Measurements from ENCODE around the gene TAF3.

TAF3 gene

DNA sequence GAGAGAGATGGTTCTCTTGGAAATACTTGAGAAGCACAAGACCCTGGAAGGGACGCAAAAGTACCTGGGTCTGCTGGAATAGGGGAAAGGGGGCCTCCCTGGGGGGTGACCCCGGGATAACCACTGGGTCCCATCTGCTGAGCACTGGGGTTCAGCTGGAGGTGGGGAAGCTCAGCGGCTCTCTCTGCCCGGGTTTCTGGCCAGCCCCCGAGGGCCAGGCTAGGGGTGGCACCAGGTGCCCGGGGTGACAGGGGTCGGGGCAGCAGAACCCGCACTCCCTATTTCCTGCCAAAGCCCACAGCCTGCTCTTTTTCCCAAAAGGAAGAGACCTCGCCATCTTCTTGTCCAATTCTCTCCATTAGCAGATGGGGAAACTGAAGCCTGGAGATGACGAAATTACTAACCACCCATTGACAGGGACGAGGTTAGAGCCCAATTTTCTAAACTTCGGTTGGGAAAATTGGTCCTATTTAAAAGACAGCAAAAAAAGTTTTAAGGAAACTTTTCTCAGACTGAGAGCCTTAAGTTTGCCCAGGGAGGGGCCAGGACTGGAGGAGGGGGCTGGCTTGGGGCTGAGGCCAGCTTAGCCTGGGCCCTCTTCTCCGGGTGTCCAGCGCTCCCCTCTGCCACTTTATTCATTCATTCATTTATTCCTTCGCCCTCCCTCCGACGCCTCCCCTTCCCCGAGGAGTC is 218.3 kb downstream of the TAF3 start:
- no peak for DNase-seq

- no peak for DNase-seq
Measured at GRCh38 chr10:8037199-8037801, 219.0 kb downstream of the TAF3 start.

GRCh38 chr10:8037941-8038894 is 219.9 kb downstream of the TAF3 start:
- DNase-seq: no peak

GRCh38 chr10:8039321-8039881 is 221.1 kb downstream of the TAF3 start:
- DNase-seq: no peak

DNA sequence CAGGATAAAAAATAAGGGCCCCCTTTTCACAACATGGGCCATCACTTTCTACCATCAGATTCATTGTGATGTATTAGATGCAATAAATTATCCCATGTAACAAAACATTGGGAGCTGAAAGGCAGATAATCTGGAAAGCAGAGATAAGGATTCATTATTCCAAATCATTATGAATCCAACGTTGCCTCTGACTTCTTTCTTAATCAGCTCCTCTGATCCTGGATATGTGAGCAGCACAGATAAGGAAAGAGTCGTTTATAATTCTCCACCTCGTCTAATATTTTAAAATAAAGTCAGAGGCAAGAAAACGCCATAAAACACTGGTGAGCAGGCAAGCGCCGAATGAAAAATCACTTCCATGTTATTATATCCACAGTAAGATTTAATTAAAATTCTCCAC is 222.3 kb downstream of the TAF3 start:
- DNase-seq: no peak

DNA sequence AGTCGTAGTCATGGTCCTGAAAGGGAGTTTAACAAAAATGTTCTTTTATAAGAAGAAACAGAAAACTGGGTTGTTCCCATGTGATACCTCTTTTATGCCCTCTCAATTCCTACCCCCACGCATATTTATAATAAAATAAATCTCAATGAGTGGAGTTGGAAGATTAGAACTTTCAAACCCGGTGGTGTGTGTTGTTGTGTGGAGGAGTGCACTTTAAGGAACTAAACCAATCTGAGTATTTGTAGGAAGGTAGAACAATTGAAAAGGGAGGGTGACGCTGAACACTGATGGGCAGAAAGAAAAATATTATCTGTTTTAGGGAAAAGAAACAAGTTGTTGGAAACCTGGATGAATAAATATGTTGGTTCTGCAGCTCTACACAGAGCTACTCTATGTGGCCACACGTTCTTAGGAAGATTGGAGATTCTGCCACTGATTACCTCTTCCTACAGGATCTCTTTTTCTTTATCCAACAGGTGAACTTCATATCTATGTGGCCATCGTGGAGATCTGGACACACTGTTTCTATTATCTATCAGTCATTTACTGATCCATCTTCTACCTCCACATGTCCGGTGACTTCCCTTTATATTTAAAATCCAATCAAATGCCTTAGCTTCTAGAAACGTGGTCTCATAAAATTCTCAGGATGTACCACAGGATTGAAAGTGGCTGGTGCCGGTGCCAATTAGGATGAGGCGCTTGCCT is 223.1 kb downstream of the TAF3 start:
- DNase-seq: no peak

DNA sequence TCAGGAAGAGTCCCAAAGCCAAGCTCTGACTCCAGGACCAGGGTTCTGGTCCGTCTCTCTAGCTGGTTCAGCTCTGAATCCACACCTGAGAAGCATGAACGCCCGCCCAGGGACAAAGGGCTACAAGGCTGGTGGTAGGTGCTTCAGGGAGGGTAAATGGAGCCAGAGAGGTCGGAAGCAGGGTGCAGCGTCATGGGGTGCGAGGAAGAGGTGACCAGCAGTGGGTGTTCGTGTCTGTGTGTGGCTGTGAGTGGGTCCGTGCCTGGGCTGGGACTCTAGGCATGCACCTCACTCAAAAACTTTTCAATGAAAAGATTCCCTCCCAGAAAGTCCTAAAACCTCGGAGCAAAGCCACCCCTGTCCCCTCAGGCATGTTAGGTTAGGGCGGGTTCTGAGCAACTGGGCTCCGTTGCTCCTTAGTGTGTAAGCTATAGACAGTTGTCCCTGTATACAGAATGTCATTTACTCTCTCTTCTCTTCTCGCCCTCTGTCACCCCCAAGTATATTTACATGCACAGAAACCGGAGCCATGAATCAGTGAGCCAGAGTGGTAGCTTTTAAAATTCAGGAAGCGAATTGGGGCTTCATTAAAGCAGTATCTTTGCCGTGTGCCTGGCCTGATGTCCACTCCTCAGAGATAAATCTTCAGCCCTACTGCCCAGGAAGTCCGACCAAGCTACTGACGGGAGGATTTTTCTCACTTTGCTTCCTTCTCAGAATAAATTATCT is 223.9 kb downstream of the TAF3 start:
- DNase-seq: no peak

DNA sequence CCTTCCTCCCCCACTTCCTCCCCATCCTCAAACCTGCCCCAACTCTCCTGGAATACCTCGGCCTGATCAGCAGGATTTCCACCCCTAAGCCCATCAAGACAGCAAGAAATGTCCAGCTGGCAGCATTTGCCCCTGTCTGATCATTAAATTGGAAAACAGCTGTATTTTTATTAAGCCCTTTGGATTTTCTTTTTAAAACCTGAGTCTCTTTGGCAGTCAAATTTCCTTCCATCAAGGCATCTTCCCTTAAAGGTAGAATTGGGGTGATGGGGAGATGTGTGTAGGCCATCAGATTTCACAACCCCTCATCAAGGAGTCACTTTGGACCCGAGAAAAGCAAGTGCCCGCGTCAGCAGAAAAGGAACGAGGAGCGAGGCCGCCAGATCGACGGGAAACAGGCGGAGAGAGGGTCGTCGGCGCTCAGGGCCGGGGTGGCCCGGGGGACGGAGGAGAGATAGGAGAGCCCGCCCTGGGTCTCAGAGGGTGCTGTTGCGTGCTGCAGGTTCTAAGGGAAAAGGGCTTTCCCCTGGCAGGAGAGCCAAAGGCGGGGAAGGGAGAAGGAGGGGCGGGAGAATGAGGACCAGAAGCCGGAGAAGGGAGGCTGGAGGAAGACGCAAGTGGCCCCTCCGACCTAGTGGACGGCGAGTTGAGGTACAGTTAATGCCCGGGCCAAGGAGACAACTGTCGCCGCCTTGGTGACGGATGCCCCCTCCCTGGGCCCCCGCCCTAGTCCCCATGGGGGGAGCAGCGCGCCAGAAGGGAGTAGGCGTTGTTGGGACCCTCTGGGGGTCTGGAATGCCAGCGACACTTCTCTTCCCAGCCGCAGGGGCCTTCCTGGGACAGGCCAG is 224.6 kb downstream of the TAF3 start:
- no peak for DNase-seq

- DNase-seq: peak; percentile 31
Measured at GRCh38 chr10:8043569-8044306, 225.4 kb downstream of the TAF3 start.

GRCh38 chr10:8044331-8044907 is 226.1 kb downstream of the TAF3 start:
- no peak for DNase-seq

DNA sequence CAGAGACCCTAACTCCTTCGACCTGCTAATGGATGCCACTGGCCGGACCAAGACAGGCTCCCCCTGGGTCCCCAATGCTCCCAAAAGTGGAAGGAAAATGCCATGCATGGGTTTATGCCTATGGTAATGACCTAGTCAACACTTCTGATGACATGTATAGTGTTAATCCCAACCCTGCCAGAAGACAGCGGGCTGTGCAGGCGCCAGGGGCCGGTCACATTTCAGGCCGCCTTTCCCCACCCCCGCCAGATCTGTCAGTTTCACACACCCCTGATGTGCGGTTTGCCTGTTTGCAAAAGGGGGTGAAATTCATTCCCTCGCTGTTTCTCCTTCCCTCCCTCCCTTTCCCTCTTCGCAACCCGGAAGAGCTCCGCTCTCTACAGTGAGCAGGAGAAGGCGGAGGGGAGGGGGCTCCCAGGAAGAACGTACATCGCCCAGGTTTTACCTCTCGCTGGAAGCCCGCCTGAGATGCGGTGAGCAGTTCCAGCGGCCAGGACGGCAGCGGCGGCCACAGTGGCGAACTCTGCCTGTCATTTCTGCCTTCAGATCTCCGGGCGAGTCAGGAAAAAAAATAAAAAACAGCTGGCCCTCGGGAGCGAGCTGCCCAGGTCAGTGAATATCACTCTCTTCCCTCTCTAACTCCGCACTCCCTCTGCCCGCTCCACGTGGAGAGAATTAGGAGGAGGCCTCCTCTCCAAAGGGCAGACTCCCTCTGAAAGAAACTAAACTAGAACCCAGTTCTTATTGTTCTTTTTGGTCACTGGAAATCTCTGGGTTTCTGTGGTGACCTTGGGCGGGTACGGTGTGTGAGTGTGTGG is 226.8 kb downstream of the TAF3 start:
- no peak for DNase-seq

DNA sequence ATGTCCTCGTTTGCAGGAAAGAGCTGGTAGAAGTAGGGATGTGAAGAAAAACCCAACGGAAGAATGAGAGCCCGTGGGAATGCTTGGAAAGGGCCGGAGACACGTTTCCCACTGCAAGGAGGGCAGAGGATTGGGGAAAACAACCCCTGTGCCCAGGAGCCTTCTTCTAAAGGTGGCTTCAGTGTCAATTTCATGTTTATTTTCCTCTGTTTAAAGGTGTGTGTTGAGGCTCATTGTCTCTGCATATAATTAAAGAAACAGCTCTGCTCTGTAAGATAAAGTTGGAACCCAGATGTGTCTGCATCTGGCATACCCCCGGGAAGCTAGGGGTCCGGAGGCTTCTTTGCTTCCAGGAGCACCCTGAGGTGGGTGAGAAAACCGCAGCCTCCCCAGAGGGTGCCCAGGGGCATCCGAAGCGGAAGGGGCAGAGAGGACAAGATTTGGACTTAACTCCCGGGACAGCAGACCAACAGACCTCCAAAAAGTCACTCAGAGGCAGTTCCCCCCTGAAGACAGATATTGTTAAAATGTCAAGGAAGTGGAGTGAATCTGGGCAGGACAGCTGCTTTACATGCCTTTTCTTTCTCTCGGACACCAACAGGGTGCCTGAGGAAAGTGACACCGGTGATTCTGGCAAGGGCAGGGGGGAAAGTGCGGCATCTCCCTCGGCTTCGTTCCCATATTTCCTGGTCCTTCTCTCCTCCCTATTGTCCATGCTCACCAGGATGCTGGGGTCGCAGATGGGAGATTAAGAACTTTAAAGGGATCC is 227.6 kb downstream of the TAF3 start:
- DNase-seq: no peak

GRCh38 chr10:8047452-8048280 is 229.4 kb downstream of the TAF3 start:
- no peak for DNase-seq

GRCh38 chr10:8048281-8049008 is 230.1 kb downstream of the TAF3 start:
- DNase-seq: peak; percentile 59

DNA sequence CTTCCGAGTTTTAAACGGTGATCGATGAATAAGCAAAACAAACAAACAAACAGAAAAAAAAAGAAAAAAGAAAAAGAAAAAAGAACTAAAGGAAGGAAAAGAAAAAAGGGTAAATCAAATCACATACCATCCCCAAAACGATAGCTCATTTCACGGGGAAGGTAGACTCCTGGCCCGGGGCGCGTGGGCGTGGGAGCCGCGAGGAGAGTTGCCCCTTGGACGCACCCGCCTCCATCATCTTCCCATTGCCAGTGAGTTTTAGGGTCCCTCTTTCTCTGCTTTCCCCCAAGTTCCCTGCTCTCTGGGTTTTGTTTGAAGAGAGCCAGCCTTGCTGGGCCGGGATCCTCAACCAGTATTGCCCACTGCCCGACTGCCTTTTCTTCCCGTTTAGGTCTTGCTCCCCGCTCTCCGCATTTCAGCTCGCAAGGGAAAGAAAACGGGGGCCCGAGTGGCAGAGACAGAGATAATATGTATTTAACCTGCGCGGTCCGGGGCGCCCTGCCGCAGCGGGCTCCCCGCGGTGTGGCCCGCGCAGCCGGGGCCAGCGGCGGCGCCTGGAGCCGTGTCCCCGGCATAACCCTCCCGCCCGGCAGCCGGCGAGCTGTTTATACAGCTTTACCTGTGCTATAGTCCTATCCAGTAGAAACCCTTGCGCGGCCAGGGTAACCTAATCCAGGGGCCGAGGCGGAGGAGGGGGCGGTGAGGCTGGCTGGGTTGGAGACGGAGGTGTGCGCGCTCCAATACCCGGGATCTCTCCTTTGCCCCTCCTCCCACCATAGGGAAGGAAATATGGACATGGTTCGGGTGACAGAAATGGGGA is 230.9 kb downstream of the TAF3 start:
- no peak for DNase-seq
